GM12878 (cell line): ENCODE data around the gene SLC38A8. TPM values are rescaled to one million over a fixed set of nuclear protein-coding genes. Genes with fewer than 3 reads are reported as not detected.

Source experiments
- ATAC-seq: fragments of 200-7000 bp; cut with Tn5 transposase; 3 replicates; pipeline ENCODE4 v1.9.1; 2020; ENCODE audit warnings: mild to moderate bottlenecking, moderate library complexity
- BruUV-seq: library from RNA; stranded (reverse); fragments of 400-500 nt; replicated peaks from 2 replicates; lab custom pipeline; 2021; lab: Mats Ljungman, UMichigan
- CTCF ChIA-PET: fragments of 300-600 bp; sonication (Branson Sonifier 250); formaldehyde crosslinking; extraction: SDS; loops from one replicate; lab custom pipeline; 2021; ENCODE audit warnings: inconsistent platforms; lab: Yijun Ruan, JAX
- POLR2A ChIA-PET: fragments of 350-600 bp; formaldehyde crosslinking; extraction: SDS; loops from one replicate; lab custom pipeline; 2021; ENCODE audit warnings: inconsistent platforms; lab: Charles Lee
- RAD21 ChIA-PET: fragments of 300-600 bp; sonication (Branson Sonifier 250); formaldehyde crosslinking; loops from one replicate; lab custom pipeline; 2023; ENCODE audit warnings: antibody characterized with exemption; ENCODE audit not compliant: unreplicated experiment; lab: Charles Lee
- SMC1A ChIA-PET: fragments of 300-600 bp; sonication (Branson Sonifier 250); formaldehyde crosslinking; loops from one replicate; lab custom pipeline; 2023; ENCODE audit not compliant: unreplicated experiment, uncharacterized antibody; lab: Charles Lee
- DNase-seq: peaks from one replicate; pipeline ENCODE4 v3.0.0-alpha.2; 2011; ENCODE audit warnings: low read depth, low spot score
- FAIRE-seq: peaks from 3 replicates; lab custom pipeline; 2011; peaks lifted over from hg19 to GRCh38; lab: Jason Lieb, UNC
- H2AFZ ChIP-seq: 2 replicates; pipeline ENCODE4 v1.6.0; 2011; ENCODE audit warnings: low read depth, low read length, control low read depth; ENCODE audit not compliant: control insufficient read depth
- H3K27ac ChIP-seq: 2 replicates; pipeline ENCODE4 v1.5.1; 2011; ENCODE audit warnings: control low read depth; ENCODE audit not compliant: control insufficient read depth, insufficient read depth
- H3K27me3 ChIP-seq, 2 experiments: replicated peaks in 1 of 2; 2 replicates each; pipeline versions ENCODE4 v1.6.0 to v1.6.1; 2011; ENCODE audit warnings: low read length in 1 of 2; ENCODE audit not compliant: control insufficient read depth in 2 of 2, insufficient read depth in 2 of 2
- H3K36me3 ChIP-seq, 2 experiments: 2 replicates each; pipeline ENCODE4 v1.5.1; 2011; ENCODE audit warnings: low read length in 1 of 2; ENCODE audit not compliant: control insufficient read depth in 2 of 2, insufficient read depth in 2 of 2
- H3K4me1 ChIP-seq: 2 replicates; pipeline ENCODE4 v1.6.1; 2011; ENCODE audit warnings: mild to moderate bottlenecking, low read length, moderate library complexity, mixed read lengths; ENCODE audit not compliant: control insufficient read depth, insufficient read depth
- H3K4me2 ChIP-seq: 2 replicates; pipeline ENCODE4 v1.6.0; 2011; ENCODE audit warnings: control low read depth; ENCODE audit not compliant: control insufficient read depth, insufficient read depth
- H3K4me3 ChIP-seq: fragments of 200-600 bp; sonication (generic); 2 replicates; pipeline ENCODE4 v1.5.1; 2016
- H3K79me2 ChIP-seq: 2 replicates; pipeline ENCODE4 v1.6.0; 2011; ENCODE audit warnings: low read length; ENCODE audit not compliant: control insufficient read depth, insufficient read depth
- H3K9ac ChIP-seq: 2 replicates; pipeline ENCODE4 v1.8.0; 2011; ENCODE audit warnings: low read length, control low read depth, mixed read lengths; ENCODE audit not compliant: control insufficient read depth, insufficient read depth
- H3K9me3 ChIP-seq: replicated peaks from 3 replicates; pipeline ENCODE4 v1.5.1; 2011; ENCODE audit warnings: mild to moderate bottlenecking, low read length; ENCODE audit not compliant: control insufficient read depth, insufficient read depth
- H4K20me1 ChIP-seq: 2 replicates; pipeline ENCODE4 v1.6.0; 2011; ENCODE audit not compliant: control insufficient read depth, insufficient read depth
- FOS ChIP-seq: IDR thresholded peaks from 3 replicates; pipeline ENCODE4 v1.6.1; 2011; ENCODE audit warnings: borderline replicate concordance; ENCODE audit not compliant: insufficient read length; ENCODE audit errors: extremely low read depth
- HDAC2 ChIP-seq: fragments of 200-600 bp; sonication (generic); IDR thresholded peaks from 2 replicates; pipeline ENCODE4 v1.6.1; 2017
- IKZF1 ChIP-seq: fragments of 450-650 bp; conservative IDR thresholded peaks from 2 replicates; pipeline ENCODE4 v1.6.1; 2017; ENCODE audit warnings: antibody characterized with exemption, mild to moderate bottlenecking
- JUNB ChIP-seq: IDR thresholded peaks from 2 replicates; pipeline ENCODE4 v1.6.1; 2016; ENCODE audit warnings: antibody characterized with exemption, mild to moderate bottlenecking
- NR2C1 ChIP-seq: fragments of 450-650 bp; IDR thresholded peaks from 2 replicates; pipeline ENCODE4 v1.6.1; 2017; ENCODE audit warnings: antibody characterized with exemption, mild to moderate bottlenecking, moderate library complexity
- PAX8 ChIP-seq: fragments of 450-650 bp; IDR thresholded peaks from 2 replicates; pipeline ENCODE4 v1.6.1; 2017; ENCODE audit warnings: mild to moderate bottlenecking, moderate library complexity
- POLR2AphosphoS5 ChIP-seq: IDR thresholded peaks from 2 replicates; pipeline ENCODE4 v1.6.1; 2011; ENCODE audit warnings: mild to moderate bottlenecking, low read length, inconsistent platforms
- POU2F2 ChIP-seq: IDR thresholded peaks from 3 replicates; pipeline ENCODE4 v1.6.1; 2011; ENCODE audit warnings: low read depth, mild to moderate bottlenecking, low read length, borderline replicate concordance
- RAD21 ChIP-seq: IDR thresholded peaks from 2 replicates; pipeline ENCODE4 v1.6.1; 2011; ENCODE audit warnings: mild to moderate bottlenecking, low read depth, low read length, moderate library complexity; ENCODE audit not compliant: insufficient read depth
- TAF1 ChIP-seq: IDR thresholded peaks from 2 replicates; pipeline ENCODE4 v1.6.1; 2011; ENCODE audit warnings: mild to moderate bottlenecking, low read depth, low read length, borderline replicate concordance
- TCF12 ChIP-seq: IDR thresholded peaks from 2 replicates; pipeline ENCODE4 v1.6.1; 2011; ENCODE audit warnings: low read depth, mild to moderate bottlenecking, low read length
- ZNF687 ChIP-seq: fragments of 450-650 bp; IDR thresholded peaks from 2 replicates; pipeline ENCODE4 v1.6.1; 2017; ENCODE audit warnings: mild to moderate bottlenecking, moderate library complexity
- WGBS: methylation state at CpG from one replicate; pipeline ENCODE4 v1.1.6; 2016; ENCODE audit warnings: low lambda C conversion rate; ENCODE audit not compliant: insufficient replicate concordance, insufficient coverage; ENCODE audit errors: missing lambda C conversion rate; 5-methylcytosine and 5-hydroxymethylcytosine counted together
- in situ Hi-C: fragments of 300-500 bp; cut with MboI; formaldehyde crosslinking; loops from 9 replicates; pipeline ENCODE4 v1.14.3; 2018; ENCODE audit warnings: mixed read lengths
- intact Hi-C: fragments of 100-400 bp; cut with micrococcal nuclease; formaldehyde crosslinking; loops from one replicate; pipeline ENCODE4 v1.14.2; 2022; ENCODE audit not compliant: unreplicated experiment
- polyA plus RNA-seq, 11 experiments: library from polyadenylated mRNA; depleted of rRNA in 4 of 11; unstranded in 6 of 11; stranded (reverse) in 5 of 11; fragments of >200 nt; fragmentation: Nextera tagmentation in 4 of 11; fragmentation: Illumina TruSeq in 1 of 11; extraction: Ambion mirVana in 4 of 11; extraction: Trizol in 1 of 11; gene quantifications; 1 replicate in 1 of 11; 2 replicates in 10 of 11; pipeline versions ENCODE4 v1.2.1 to v1.2.3, GENCODE V29; 2011 to 2016; ENCODE audit warnings: inconsistent platforms in 2 of 11, missing spikeins in 2 of 11, low read depth in 1 of 11
- total RNA-seq, 4 experiments: library from RNA; depleted of rRNA in 3 of 4; stranded (reverse); fragments of >200 nt in 3 of 4; fragmentation: Illumina TruSeq in 1 of 4; extraction: Trizol in 1 of 4; gene quantifications; 2 replicates each; pipeline versions ENCODE4 v1.2.1 to v1.2.3, GENCODE V29; 2013 to 2021
- TF ChIP-seq, protein P1 (sequence below): IDR thresholded peaks from 2 replicates; pipeline ENCODE4 v1.6.1; 2011; ENCODE audit warnings: low read depth, mild to moderate bottlenecking, low read length, moderate library complexity, borderline replicate concordance; ENCODE audit errors: extremely low read depth
- TF ChIP-seq, protein P2 (sequence below): IDR thresholded peaks from 2 replicates; pipeline ENCODE4 v1.6.1; 2012; ENCODE audit warnings: low read depth, low read length, improper control_type of control experiment
- TF ChIP-seq, protein P3 (sequence below): IDR thresholded peaks from 2 replicates; pipeline ENCODE4 v1.6.1; 2011; ENCODE audit warnings: mild to moderate bottlenecking, low read depth, low read length, moderate library complexity; ENCODE audit not compliant: insufficient replicate concordance

SLC38A8 gene
- total and polyA plus RNA-seq, 10 of the 15 experiments (the other 5 are each of a cell fraction or from before 2014, with no cell fraction given), result not detected

DNA sequence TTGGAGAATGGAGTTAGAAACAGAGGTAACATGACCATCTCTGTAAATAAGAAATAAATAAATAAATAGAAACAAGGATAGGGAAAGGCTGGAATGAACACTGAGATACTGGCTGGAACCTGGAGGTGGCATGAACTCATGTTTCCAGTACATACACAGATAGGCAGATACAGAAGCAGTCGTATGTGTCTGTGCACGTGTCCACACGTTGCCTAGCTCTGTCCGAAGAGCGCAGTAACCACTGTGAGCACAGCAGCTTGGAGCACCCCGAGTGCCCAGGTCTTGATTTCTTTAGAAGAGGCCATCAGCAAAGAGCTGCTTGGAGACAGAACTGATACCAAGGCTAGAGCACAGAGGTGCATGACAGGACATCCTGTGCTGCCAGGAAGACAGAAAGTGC is 37.1 kb upstream of the SLC38A8 start:
- H3K4me3 ChIP-seq, result no peak overlapping the region
- no peaks in the 10 kb centered on the region for H3K9me3 ChIP-seq
- WGBS, result 94% methylated on average over 6 of the region's 6 CpGs
- ChIA-PET CTCF (interaction anchor here (0.8 to 0.9 kb wide), 3 partner anchors 8 to 108 kb away, joined by 3 to 6 read pairs (median 3); no protein-coding TSS in a partner anchor), RAD21 (no interaction called here), SMC1A (interaction anchor here (1.0 to 1.3 kb wide), 3 partner anchors 8 to 58 kb away, joined by 3 read pairs; no protein-coding TSS in a partner anchor), POLR2A (interaction anchor here (1.1 kb wide), 1 partner anchor 26 kb away, joined by 3 read pairs; no protein-coding TSS in a partner anchor)
- H3K27me3 ChIP-seq, result no peaks in the 10 kb centered on the region
- no peaks in the 10 kb centered on the region for H4K20me1 ChIP-seq
- no peak for ATAC-seq
- peaks cover 13 to 32% of the 10 kb centered on the region in 2 experiments for H3K36me3 ChIP-seq
- no TSS peak for BruUV-seq
- TF ChIP-seq, protein P1, sequence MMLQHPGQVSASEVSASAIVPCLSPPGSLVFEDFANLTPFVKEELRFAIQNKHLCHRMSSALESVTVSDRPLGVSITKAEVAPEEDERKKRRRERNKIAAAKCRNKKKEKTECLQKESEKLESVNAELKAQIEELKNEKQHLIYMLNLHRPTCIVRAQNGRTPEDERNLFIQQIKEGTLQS, result no peak
- no peak for TF ChIP-seq POU2F2
- no peak for TF ChIP-seq PAX8
- no peak for TF ChIP-seq FOS
- TF ChIP-seq RAD21, result no peak
- no peak for TF ChIP-seq JUNB
- TF ChIP-seq, protein P2, sequence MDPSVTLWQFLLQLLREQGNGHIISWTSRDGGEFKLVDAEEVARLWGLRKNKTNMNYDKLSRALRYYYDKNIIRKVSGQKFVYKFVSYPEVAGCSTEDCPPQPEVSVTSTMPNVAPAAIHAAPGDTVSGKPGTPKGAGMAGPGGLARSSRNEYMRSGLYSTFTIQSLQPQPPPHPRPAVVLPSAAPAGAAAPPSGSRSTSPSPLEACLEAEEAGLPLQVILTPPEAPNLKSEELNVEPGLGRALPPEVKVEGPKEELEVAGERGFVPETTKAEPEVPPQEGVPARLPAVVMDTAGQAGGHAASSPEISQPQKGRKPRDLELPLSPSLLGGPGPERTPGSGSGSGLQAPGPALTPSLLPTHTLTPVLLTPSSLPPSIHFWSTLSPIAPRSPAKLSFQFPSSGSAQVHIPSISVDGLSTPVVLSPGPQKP, result no peak
- no peak for TF ChIP-seq TAF1
- TF ChIP-seq POLR2AphosphoS5, result no peak
- no peak for TF ChIP-seq TCF12
- TF ChIP-seq HDAC2, result no peak
- no peak for TF ChIP-seq IKZF1
- TF ChIP-seq, protein P3, sequence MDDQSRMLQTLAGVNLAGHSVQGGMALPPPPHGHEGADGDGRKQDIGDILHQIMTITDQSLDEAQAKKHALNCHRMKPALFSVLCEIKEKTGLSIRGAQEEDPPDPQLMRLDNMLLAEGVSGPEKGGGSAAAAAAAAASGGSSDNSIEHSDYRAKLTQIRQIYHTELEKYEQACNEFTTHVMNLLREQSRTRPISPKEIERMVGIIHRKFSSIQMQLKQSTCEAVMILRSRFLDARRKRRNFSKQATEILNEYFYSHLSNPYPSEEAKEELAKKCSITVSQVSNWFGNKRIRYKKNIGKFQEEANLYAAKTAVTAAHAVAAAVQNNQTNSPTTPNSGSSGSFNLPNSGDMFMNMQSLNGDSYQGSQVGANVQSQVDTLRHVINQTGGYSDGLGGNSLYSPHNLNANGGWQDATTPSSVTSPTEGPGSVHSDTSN, result no peak
- TF ChIP-seq NR2C1, result no peak
- no peak for TF ChIP-seq ZNF687
- FAIRE-seq, result no peak
- no peak overlapping the region for H3K4me2 ChIP-seq
- in situ Hi-C loops (no loop called here), intact Hi-C loops (loop anchor here (5.0 kb wide), 1 partner anchor 408 kb away; no protein-coding TSS in a partner anchor)
- no peaks in the 10 kb centered on the region for H3K4me1 ChIP-seq
- no peak for DNase-seq
- H3K79me2 ChIP-seq, result no peaks in the 10 kb centered on the region
- H3K27ac ChIP-seq, result no peak overlapping the region
- no peak overlapping the region for H3K9ac ChIP-seq
- no peak overlapping the region for H2AFZ ChIP-seq
